HTERT RPE-1 (cell line): ENCODE results near the gene ABHD4.
"Not testable (repeated sequence)": the region's sequence is repeated elsewhere in the genome, so short reads cannot be mapped to it uniquely, and the experiment has no call there.

Experiments used
- in situ Hi-C: fragments of 300-500 bp; cut with MboI; formaldehyde crosslinking; loops from 4 replicates; pipeline ENCODE4 v1.14.3; 2020; ENCODE audit warnings: low sequenced_read_pairs

ABHD4 gene, protein sequence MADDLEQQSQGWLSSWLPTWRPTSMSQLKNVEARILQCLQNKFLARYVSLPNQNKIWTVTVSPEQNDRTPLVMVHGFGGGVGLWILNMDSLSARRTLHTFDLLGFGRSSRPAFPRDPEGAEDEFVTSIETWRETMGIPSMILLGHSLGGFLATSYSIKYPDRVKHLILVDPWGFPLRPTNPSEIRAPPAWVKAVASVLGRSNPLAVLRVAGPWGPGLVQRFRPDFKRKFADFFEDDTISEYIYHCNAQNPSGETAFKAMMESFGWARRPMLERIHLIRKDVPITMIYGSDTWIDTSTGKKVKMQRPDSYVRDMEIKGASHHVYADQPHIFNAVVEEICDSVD

DNA sequence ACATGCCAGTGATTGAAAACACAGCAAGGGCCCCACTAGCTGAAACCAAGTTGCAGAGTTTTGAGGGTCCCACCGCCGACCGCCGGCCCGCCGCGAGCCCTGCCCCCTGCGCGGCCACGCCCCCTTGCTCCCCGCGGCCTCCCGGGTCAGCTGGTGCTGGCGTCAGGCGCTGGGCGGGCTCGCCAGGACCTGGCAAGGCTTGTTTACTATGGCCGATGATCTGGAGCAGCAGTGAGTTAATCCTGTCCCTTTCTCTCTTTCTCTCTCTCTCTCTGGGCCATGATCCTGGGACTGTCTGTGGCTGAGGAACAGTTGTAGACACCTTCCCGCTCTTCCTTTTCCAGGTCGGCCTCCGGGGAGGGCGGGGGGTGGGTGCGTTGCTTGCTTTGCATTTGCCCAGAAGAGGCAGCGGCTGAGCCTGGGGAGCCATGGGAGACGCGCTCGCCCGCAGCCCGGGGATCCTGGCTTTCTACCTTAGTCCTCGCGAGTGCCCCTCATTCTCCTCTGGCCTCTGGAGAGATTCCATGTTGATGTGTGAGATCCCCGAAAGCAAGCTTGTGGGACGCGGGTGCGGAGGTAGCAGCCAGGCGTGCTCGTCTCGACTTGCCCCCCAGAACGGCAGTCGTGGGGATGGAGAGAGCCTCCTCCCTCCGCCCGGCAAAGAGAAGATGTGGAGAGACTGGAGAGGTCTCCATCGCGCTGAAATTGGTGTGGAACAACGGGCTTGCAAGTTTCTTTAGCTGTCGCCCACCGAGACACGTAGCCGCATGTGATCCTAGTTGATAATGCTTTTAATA lies at the start of gene ABHD4:
ABHD4 (plus strand) TSS at position 202 of the 797 bp plus-strand sequence; CDS start at position 209, 7 bp downstream.
- in situ Hi-C loops, result no loop called here

DNA sequence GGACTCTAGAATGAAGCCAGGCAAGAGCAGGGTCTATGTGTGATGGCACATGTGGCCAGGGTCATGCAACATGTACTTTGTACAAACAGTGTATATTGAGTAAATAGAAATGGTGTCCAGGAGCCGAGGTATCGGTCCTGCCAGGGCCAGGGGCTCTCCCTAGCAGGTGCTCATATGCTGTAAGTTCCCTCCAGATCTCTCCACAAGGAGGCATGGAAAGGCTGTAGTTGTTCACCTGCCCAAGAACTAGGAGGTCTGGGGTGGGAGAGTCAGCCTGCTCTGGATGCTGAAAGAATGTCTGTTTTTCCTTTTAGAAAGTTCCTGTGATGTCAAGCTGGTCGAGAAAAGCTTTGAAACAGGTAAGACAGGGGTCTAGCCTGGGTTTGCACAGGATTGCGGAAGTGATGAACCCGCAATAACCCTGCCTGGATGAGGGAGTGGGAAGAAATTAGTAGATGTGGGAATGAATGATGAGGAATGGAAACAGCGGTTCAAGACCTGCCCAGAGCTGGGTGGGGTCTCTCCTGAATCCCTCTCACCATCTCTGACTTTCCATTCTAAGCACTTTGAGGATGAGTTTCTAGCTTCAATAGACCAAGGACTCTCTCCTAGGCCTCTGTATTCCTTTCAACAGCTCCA lies 48.7 kb upstream of the ABHD4 start:
- in situ Hi-C loops, result no loop called here

DNA sequence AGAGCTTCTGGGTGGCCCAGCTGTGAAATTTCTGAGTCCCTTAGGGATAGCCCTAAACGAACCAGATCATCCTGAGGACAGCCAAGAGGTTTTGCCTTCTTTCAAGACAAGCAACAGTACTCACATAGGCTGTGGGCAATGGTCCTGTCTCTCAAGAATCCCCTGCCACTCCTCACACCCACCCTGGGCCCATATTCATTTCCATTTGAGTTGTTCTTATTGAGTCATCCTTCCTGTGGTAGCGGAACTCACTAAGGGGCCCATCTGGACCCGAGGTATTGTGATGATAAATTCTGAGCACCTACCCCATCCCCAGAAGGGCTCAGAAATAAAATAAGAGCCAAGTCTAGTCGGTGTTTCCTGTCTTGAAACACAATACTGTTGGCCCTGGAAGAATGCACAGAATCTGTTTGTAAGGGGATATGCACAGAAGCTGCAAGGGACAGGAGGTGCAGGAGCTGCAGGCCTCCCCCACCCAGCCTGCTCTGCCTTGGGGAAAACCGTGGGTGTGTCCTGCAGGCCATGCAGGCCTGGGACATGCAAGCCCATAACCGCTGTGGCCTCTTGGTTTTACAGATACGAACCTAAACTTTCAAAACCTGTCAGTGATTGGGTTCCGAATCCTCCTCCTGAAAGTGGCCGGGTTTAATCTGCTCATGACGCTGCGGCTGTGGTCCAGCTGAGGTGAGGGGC lies 48.0 kb upstream of the ABHD4 start:
- in situ Hi-C loops, result no loop called here

DNA sequence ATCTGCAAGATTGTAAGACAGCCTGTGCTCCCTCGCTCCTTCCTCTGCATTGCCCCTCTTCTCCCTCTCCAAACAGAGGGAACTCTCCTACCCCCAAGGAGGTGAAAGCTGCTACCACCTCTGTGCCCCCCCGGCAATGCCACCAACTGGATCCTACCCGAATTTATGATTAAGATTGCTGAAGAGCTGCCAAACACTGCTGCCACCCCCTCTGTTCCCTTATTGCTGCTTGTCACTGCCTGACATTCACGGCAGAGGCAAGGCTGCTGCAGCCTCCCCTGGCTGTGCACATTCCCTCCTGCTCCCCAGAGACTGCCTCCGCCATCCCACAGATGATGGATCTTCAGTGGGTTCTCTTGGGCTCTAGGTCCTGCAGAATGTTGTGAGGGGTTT lies 46.5 kb upstream of the ABHD4 start:
- in situ Hi-C loops, result no loop called here

DNA sequence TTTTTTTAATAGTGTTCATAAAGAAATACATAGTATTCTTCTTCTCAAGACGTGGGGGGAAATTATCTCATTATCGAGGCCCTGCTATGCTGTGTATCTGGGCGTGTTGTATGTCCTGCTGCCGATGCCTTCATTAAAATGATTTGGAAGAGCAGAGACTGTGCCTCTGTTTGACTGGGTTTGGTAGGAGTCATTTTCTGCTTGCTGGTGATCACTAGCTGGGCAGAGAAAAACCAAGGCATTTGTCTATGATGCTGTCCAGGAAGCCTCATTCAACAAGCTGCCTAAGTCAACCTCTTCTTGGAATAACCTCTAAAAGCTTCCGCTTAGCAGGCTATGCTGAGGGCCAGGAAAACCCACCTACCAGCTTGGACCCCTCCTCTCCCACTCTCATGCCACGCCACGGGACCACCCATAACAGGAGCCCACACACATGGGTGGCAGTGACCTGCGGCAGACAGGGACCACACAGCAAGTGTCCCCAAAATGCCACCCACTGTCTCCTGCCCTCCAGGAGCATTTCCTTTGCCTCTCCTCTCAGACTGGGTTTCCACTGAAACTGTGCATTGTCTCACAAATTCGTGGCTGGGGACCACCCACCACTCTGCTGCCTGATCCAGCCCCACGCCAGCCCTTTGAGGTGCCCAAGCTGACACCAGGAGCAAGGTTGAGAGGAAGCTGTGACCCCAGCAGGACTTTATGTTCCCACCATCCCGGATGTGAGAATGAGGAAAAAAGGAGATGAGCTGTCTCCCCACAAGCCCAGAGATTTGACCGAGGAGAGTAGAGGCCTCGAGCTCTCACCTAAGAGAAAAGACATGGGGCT lies 45.9 kb upstream of the ABHD4 start:
- in situ Hi-C loops, result no loop called here

DNA sequence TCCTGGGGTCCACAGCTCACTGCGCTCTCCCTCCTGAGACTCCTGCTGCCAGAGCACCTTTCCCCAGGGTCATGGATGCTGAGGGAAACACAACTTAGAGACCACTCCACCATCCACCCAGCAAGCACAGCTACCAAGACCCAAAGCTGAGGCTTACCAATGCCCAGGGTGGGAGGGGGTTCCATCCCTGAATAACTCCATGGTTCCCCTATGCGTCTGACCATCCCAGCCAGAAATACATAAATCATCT lies 45.3 kb upstream of the ABHD4 start:
- in situ Hi-C loops, result no loop called here

DNA sequence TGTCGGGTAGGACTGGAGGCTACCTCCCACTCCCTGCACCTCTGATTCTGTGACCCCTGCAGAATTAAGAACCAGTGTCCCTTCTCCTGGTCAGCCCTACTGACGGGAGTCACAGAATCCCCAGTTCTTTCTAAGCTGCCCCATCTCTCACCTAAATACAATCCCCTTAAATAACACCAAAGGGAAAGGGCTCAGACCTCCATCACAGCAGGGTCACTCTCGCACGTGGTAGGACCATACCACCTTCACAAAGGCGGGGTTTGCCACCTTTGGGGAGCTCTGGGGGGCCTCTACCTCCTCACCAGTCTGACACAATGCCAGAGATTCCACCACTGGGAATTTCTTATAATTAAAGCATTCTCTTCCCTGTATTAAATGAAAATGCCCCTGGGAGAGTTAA lies 44.7 kb upstream of the ABHD4 start:
- in situ Hi-C loops, result no loop called here

DNA sequence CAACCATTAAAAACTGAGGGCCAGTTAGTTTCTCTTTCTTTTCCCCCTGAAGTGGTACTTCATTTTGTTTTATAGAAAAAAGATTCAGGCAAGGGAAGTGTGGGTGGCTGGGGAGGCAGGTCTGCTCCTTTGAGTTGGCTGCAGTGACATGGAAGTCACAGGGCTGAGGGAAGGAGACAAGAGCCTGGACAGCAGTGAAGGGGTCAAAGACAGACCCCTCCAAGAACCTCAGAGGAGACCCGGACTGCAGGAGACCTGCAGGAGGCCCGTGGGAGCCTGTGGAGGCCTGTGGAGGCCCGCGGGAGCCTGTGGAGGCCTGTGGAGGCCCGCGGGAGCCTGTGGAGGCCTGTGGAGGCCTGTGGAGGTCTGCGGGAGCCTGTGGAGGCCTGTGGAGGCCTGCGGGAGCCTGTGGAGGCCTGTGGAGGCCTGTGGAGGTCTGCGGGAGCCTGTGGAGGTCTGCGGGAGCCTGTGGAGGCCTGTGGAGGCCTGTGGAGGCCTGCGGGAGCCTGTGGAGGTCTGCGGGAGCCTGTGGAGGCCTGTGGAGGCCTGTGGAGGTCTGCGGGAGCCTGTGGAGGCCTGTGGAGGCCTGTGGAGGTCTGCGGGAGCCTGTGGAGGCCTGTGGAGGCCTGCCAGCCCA lies 44.1 kb upstream of the ABHD4 start:
- in situ Hi-C loops, result not testable (repeated sequence)

DNA sequence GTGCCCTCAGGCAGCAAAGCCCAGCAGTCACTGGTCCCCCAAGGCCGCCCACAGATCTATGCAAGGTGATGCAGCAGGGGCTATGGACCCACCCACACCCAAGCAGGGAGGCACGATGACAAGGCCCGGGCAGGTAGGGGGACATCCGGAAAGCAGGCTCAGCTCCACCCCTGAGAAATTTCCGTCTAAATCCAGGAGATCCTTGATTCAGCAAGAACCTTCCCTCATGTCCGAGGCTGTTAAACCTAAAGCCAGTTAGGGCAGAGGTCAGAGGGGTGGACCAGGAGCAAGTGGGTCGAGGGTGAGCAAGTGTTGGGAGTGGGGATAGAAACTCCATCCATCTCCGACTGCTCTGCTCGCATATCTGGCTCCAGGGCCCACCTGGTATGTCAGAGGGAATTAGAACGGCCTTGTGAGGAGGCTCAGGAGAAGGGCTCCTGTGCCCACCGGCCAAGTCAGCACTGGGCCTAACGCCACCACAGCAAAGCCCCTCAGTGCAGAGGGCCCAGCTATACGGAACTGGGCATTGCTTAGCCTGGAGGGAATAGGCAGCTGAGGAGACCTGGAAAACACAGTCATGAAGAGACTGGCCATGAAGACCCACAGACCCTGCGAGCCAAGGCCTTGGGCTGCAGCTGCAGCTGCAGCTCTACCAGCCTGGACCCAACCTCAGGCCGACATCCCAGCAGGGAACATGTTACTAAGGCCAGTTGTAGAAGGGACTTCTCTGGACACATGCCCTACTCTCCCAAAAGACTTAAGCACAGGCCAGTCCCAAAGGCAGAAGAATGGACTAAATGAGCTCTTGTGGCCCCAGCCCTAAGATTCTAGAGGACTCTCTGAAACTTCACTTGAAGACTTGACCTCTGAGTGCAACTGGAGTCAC lies 43.4 kb upstream of the ABHD4 start:
- in situ Hi-C loops, result no loop called here

DNA sequence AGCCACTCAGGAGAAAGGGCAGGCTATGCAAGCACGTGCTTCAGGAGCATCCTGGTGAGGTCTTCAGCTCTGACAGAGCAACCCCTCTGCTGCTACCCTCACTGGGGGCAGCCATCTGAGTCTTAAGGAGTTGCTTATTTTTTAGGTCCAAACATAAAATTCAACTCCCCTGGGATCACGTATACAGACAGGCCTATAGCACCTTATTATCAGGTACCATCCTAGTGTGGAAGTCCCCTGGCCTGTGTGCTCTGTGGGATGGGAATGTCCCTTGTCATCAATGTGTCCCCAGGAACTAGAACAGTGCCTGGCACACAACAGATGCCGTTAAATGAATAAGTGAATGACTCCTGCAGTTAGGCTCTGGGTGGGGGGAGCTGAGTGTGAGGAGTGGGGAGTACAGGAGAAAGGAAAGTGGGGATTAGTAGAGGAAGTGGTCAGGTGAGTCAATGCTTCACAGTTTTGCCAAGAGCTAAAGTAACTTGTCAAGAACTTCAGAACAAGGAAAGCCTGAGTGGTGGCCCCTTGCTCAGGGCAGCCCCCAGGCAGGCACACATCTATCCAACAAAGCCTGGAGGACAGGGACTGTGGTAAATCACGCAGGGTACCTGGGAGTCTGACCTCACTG lies 42.6 kb upstream of the ABHD4 start:
- in situ Hi-C loops, result no loop called here

DNA sequence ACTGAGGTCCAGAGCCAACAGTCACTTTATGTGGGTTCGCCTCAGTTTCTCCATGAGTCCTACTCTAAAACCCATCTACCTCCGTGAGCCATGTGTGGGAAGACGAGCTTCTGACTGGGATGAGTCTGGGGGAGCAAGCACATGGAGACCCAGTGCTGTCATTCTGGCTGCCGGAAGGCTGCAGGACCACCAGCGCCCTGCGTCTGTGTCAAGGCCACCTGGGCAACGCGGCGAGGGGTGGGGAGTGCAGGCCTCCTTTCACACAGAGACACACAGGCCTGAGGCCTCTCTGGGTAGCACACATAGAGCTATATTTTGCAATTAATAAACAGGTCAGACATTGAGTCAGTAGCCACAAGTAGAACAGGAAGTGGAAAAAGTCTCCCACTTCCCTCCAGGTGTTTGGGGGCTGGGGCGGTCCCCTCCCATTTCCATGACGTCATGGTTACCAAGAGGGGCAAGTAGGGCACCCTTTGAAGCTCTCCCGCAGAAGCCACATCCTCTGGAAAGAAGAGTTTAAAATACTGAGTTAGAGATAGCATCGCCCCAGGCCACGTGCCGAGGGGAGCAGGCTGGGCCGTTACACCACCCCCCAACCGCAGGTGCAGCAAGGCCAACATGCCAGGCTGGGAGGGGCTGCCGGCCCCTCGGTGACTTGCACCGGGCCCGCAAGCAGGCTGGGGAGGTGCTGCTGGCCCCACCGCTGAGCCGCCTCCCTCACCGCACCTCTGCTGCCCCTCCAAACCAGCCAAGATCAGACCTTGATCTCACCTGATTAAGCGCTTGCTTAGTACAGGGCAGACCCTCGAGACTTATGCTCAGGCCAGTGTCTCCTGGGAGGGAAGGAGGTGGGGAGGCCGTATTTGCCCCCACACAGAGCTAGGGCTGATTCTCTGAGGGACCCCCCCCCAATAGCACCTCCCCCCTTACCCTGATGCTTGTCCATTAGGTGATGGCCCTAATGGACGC lies 41.8 kb upstream of the ABHD4 start:
- in situ Hi-C loops, result no loop called here

DNA sequence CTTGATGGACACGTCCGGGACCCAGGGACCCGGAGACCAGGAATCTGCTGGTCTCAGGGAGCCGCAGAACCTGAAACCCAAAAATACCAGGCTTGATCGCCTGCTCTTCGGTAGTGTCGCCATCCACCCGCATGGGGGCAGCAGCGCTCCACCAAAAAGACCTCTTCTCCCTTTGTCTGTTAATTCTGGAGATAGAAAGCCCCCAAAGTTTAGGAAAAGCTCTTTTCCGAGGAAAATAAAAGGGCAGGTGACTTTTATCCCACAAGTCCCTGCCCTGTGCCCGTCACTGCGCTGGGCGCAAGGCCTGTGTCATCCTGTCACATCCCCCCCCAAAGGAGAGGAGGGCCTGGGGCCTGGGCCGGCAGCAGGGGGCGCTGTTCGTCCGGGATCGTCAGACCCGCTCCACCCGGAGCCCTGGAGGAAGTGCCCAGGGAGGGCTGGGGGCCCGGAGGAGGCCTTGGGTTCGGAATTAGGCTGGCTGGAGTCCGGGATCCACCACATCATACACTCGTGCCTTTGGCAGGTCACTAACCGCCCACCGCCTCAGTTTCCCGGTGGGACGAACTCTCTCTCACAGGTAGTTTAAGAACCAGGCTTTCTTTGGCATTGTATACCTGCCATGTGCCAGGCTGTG lies 41.0 kb upstream of the ABHD4 start:
- in situ Hi-C loops, result no loop called here

DNA sequence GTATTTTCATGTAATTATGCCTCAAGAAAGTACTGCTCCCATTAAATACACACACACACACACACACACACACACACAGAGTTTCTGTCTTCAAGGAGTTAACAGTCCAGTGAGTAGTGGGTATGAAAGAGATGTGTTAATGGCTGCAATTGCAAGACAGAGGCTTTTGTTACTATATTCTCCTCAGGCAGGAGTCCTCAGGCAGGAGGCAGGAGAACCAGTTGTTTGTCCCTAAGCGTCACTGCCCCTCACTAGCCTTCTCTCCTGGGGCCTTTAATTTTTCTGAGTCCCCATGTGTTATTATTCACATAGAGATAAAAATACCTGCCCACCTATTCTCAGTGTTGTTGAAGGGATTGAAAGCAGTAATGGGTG lies 40.3 kb upstream of the ABHD4 start:
- in situ Hi-C loops, result no loop called here

DNA sequence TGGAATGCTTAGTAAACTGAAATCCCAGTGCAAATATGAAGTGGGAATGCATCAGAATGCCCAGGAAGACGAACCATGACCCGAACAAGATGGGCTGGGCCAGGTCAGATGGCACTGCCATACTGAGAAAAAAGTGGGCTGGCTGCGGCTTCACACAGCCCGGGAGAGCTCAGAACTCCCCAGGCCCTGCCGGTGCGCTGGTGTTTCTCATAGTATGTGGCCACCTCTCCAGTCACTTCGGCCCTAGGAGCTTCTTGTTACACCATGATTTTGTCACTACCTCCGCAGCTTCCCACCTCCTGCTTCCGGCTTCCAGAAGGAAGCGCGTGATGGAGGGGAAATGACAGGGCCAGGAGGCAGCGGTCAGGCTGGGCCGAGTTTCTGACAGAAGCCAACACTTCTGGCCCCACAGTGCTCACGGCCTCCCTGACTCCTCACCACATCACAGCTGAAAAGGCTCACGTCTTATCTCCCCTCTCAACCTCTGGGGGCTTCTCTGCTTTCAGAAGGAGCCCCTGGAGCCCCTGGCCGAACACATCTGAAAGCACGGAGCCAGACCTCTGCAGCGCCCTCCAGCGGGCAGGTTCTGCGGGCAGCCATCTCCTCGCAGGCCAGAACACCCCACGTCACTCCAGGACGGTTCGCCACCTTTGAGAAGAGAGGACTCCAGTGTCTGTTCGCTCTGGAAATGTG lies 39.7 kb upstream of the ABHD4 start:
- in situ Hi-C loops, result no loop called here

DNA sequence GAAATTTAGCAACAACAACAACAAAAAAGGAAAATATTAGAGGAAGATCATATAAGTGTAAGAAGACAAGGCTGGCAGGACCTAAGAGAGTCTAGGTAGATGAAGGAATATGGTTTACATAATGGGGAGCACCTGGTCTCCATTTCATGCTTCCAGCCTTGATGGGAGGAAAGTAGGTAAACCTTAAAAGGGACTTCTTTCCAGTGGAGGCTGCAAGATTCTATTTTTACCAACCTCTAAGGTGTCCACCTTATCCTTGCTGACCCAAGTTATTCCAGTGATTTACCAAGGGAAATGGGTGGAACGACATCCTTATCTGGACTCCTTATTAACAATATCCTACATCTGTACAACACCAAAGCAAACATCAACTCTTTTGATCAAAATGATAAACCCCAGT lies 39.1 kb upstream of the ABHD4 start:
- in situ Hi-C loops, result no loop called here

DNA sequence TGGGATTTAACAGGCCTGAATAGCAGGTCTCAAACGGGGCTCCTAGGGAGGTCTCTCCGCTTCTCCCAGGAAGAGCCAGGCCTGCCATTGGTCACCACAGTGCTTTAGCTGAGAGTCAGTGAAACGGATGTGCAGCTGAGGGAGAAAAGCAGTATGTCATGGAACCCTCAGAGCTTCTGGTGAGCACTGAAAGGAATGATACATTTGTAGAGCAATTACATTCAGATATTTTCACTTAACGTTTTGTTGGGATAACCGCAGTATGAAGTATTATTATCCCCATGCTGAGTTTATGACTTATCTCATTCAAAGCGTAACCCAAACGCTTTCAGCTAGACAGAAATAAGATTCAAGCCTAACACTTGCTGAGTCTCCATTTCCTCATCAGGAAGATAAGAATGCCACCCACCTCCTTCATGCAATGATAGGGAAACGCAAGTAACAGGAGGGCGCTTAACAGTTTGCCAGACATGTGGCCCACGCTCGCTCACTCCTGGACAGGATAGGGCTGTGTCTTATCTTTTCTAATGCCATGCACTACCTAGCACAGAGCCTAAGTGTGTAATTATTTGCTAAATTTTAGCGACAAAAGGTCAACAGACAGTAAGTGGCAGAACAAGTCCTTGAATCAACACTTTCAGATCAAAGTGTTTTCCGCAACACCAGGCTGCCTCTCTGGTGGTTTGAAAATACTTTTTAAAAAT lies 37.3 kb upstream of the ABHD4 start:
- in situ Hi-C loops, result no loop called here
